Stimulated activated CD8-positive, alpha-beta memory T cell treated with anti-CD3 and anti-CD28 coated beads, Interleukin-12 subunit alpha, Interleukin-12 subunit beta, amount 100 ng/mL, for 1 hour (primary cell): ENCODE results near the gene NFKB2.

ENCODE experiments used
- DNase-seq: peaks from one replicate; pipeline ENCODE4 v3.0.0-alpha.2; 2020; ENCODE audit warnings: low read depth

Gene NFKB2

DNA sequence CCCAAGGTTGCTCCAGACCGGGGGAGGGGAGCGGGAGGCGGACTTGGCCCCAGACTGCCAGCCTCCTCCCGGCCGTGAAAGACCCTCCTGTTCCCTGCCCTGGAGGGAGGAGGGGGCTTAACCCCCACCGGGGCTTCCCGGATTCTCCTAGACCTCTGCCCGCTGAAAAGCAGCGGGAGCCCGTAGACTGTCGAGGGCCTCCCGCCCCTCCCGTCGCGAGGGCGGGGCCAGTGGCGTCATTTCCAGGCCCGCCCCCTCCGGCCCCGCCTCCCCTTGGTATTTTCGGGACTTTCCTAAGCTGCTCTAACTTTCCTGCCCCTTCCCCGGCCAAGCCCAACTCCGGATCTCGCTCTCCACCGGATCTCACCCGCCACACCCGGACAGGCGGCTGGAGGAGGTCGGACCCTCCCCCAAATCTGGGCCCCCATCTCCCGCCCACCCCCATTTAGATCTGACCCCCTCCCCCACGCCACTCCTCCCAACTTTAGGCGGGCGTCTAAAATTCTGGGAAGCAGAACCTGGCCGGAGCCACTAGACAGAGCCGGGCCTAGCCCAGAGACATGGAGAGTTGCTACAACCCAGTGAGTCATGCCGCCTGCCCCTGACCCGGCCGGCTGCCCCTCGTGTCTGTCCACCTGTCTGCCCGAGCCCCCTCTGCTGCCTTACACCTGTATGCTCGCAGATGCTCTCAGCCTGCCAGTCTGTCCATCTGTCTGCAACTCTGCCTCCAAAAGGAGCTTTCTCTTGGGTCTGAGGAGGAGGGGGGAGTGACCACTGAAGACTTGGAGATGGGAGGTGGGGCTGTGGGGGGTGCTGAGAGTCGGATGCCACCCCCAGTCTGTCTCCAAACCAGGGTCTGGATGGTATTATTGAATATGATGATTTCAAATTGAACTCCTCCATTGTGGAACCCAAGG, at the start of gene NFKB2:
NFKB2 (plus strand) TSS at position 306 of the 917 bp plus-strand sequence; CDS start at position 561, 255 bp downstream.
- peak; percentile 83 for DNase-seq

DNA sequence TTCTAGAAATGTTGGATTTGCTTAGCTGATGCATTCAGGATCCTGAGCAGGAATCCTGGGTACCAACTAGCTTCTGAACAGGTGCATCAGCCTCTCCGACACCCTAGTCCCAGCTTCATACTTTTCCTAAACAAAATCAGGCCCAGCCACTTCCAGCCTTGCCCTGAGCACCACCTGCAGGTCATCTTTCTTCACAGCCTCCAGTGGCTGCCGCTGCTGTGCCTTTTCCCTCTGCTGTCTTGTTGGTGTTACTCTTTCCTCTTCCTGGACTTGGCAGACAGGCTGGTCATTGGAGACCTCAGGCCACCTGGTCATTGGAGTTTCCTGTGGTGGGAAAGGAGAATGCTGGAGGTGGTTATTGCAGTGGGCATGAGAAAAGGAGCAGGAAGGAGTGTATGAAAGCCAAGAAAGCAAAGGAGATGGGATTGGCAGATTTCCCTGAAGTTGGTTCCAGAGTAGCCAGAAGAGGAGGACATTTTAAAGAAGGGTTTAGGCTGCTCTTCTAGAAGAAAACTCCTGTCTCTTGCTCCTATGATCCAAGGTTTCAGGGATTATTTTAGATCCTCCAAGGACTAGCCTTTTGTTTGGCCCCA, 48.2 kb upstream of the NFKB2 start:
- DNase-seq: no peak

DNA sequence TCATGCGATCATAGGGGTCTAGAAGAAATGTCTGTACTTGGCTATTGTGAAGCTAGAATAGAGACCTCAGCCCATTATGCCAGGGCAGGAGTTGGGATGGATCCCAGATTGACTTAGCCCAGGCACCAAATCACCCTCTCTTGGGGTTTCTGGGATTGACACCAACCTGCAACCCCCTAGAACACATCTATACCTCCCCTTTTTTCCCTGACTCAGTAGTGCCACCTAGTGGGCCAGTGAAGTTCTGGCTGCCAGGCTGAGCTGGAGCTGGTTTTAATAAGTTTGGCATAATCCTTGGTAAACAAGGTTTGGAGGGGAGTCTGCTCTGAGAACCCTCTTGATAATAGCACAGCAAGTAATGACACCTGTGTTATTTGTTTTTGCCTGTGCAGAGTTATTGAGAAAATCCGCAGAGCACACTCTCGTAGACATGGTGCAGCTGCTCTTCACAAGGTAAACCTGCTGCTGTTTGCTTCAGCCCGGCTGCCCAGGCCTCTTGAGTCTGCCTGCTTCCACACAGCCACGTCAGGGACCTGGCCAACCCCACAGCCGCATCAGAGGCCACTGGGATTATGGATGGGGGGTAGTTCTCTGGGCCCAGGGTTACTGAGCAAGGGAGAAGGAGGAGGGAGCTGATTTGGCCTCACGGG, 43.3 kb upstream of the NFKB2 start:
- DNase-seq: peak; percentile 58

DNA sequence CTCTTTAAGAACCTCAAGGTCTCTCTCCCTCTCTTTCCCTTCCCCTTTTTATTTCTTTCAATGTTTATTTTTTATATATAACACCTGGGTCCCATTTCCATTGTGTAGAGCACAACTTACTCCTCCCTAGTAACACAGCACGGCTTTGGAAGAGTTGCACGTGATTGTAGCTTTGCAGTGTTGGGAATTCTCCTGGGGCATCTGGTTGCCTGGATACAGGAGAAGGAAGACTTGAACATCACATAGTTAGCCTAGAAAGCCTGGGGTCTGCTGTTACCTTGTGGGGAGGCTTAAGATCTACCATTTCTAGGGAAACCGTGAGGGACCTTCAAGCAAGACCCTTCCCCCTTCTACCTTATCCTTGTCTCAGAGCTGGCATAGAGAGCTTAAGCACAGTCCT, 41.1 kb upstream of the NFKB2 start:
- no peak for DNase-seq

DNA sequence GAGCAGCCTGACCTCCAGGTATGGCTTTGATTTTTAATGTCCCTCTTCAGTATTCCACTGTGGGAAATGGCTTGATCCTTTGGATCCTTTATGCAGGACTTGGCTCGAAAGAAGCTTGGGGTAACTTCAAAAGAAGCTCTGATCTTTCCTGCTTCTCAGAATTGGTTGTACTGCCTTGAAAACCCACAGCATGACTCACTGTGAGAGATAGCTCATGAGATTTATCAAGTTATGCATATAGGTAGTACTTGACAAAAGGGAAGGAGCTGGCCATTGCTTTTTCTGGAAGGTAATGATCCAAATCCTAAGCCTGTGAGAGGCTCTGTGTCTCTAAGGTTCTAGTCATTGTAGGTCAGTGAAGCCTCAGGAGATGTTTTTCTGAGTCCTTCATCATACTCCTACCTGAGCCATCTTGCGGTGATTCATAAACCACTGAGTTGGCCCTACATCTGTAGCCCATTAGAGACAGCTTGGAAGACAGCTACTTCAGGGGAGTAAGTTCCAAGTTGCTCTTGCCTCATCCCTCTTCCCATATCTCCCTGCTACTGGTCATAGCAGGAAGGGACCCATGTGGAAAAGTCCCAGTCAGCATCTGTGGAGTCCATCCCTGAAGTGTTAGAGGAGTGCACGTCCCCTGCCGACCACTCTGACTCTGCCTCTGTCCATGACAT, 36.7 kb upstream of the NFKB2 start:
- no peak for DNase-seq

DNA sequence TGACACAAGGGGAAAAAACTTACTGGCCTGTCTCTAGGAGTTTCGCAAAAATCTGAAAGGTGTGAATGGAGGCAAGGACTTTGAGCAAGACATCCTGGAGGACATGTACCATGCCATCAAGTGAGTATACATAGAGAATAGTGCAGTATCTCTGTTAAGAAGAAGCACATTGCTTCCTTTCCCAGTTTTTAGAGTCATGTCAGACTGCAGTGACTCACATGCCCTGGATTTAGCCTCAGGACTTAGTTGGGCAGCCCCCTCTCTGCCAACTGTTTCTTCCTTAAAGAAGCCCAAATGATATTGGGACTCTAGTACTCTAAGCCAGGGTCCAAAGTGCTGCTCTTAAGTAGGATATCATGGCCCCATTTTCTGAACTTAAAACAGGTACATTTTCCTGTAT, 28.1 kb upstream of the NFKB2 start:
- DNase-seq: no peak

DNA sequence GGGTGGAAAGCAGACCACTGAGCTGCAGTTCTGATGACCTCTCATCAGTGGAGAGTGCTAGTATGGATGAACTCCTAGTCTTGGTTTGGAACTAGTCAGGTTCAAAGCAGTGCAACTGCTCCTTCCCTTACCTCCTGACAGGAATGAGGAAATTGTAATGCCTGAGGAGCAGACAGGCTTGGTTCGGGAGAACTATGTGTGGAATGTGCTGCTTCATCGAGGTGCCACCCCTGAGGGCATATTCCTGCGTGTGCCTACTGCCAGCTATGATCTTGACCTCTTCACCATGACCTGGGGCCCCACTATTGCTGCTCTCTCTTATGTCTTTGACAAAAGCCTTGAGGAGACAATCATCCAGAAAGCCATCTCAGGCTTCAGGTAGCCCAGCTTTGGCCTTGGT, 27.4 kb upstream of the NFKB2 start:
- DNase-seq: no peak

DNA sequence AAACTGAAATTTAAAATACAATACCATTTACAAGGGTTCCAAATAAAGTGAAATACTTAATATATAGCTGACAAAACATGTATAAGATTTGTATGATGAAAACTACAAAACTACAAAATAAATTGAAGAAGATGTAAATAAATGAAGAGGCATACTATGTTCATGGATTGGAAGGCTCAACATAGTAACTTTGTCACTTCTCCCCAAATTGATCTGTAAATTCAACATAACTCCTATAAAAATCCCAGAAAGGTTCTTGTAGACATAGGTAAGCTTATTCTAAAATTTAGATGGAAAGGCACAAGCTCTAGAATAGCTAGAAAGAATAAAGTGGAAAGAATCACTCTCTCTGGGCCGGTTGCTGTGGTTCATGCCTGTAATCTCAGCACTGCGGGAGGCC, 24.2 kb upstream of the NFKB2 start:
- no peak for DNase-seq

DNA sequence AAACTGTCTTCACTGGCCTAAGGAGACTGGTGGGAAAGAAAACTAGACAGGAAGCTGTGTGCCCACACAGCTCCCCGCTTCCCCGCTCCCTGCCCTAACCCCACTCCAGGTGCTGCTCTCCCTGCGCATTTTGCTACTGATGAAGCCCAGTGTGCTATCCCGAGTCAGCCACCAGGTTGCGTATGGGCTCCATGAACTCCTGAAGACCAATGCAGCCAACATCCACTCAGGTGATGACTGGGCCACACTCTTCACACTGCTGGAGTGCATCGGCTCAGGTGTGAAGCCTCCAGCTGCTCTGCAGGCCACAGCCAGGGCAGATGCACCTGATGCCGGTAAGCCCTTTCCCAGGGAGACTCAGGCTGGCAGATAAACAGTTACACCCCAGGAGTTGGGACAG, 20.3 kb upstream of the NFKB2 start:
- DNase-seq: no peak

DNA sequence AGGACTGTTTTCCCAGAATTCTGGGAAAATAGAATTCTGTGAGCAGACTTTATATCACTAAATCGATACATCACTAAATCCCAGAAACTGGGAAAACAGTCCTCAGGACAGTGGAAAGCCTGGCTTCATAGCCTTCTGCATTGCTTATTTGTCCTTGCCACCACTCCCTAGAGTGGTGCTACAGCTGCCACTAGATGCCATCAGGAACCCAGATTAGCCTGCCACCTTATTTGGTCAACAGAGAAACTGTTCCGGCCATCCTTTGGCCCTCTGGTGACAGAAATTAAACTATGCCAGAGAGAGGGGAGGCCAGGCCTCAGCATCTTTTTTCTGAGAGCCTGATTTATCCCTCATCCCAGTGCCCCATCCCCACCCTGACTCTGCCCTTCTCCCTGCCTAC, 19.6 kb upstream of the NFKB2 start:
- no peak for DNase-seq

DNA sequence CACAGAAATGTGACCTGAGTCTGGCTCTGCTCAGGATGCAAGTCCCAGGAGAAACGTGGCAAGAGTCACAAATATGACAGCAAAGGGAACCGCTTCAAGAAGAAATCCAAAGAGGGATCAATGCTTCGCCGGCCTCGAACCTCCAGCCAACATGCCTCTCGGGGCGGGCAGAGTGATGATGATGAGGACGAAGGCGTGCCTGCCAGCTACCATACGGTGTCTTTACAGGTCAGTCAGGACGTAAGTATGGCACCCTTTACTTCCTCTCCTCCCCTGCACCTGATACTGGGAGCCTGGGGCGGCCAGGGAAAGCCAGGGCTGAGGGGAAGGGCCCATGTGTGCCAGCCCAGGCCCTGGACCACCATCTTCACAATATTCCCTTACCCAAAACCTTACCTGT, 18.6 kb upstream of the NFKB2 start:
- DNase-seq: no peak

DNA sequence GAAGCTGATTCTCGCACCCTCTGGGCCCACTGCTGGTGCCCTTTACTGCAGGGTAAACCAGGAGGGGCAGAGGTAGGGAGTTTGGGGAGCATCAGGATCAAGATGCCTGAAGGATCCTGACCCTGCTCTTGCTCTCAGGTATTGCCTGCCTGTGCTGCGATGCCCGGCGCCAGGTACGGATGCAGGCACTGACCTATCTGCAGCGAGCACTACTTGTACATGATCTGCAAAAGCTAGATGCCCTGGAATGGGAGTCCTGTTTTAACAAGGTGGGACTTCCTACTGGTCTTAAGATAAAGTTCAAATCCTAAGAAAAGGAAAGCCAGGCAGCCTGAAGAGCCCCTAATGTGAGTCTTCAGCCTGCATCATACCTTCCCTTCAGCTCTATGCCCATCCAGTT, 16.1 kb upstream of the NFKB2 start:
- no peak for DNase-seq

DNA sequence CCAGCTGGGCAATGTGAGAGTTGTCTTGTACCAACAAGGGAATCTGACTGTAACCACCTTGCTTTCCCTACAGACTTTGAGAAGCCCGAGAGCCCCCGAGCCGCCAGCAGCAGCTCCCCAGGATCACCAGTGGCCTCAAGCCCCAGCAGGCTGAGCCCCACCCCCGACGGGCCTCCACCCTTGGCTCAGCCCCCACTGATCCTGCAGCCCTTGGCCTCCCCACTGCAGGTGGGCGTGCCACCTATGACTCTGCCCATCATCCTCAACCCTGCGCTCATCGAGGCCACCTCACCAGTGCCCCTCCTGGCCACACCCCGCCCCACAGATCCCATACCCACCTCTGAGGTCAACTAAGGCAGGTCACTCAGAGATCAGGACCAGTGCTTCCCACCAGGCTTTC, 13.5 kb upstream of the NFKB2 start:
- DNase-seq: no peak

DNA sequence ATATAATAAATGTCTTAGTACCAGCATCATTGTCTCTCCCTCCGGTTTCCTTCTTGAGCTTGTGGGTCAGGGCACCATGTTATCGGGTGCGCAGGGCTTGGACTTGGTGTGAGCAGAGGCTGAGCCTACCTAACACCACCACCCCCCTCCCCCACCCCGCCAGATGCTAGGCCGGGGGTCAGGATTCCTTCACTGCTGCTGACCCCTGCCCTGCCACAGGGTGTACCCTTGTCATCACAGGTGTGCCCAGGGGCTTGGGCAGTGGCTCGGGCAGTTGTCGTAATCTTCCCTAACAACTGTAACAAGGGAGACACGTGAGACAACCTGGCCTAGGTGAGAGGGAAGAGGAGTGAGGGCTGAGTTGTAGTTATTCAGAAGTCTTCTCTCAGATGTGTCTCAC, 12.6 kb upstream of the NFKB2 start:
- DNase-seq: no peak

DNA sequence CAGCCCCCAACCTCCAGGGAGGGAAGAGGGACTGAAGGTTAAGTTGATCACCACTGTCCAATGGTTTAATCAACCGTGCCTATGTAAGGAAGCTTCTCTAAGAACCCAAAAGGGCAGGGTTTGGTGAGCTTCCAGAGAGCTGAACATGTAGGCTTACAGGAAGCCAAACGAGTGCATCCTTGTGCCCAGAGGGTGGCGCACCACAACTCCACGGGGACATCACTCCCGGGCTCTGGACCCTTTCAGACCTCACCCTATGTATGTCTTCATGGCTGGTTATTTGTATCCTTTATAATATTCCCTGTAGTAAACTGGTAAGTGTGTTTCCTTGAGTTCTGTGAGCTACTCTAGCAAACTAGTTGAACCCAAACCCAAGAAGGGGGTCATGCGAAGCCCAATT, 11.5 kb upstream of the NFKB2 start:
- DNase-seq: no peak

DNA sequence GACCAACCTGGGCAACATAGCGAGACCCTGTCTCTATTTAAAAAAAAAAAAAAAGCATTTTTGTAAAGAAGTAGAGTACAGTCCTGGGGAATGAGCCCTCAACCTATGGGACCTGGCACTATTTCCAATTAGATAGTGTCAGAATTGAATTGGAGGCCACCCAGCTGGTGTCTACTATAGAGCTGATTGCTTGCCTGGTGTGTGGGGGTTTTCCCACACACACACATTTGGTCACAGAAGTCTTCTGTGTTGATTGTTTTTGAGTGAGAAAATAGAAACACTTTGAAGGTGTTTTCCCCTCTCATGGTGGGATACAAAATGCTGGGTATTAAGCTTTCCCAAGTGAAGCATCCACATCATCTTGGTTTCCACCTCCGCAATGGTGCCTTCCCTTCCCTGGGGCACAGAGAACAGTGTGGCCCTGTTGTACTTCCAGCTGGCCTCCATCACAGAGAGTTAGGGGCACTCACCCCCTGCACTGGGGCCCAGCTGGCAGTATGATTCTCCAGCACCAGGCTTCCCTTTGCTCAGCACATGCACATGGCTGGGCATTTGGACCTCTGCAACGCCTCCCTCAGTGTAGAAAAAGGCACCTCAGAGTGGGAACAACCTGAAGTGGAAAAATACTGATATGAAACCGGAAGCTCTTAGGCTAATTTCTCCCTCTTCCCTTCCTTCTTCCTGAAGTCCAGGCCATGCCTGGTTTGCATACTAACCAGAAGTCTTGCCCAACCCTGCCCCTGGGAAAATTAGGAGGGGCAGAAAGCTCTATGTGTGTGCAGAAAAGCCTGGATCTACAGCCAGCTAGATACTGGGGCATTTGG, 10.7 kb upstream of the NFKB2 start:
- DNase-seq: no peak

DNA sequence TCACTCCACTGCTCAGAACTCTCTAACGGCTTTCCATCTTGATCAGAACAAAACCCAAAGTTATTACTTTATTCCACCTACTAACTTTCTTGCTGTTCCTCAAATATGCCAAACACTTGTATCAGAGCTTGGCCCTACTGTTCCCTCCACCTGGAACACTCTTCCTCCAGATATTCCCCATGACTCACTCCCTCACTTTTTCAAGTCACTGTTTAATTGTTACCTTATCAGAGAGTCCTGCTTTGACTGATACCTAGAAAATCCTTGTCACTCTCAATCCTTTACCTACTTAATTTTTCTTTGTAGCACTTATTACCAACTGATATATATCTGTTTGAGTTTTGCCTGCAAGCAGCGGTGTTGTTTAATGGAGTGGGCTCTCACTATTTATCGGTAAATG, 5.6 kb upstream of the NFKB2 start:
- no peak for DNase-seq

DNA sequence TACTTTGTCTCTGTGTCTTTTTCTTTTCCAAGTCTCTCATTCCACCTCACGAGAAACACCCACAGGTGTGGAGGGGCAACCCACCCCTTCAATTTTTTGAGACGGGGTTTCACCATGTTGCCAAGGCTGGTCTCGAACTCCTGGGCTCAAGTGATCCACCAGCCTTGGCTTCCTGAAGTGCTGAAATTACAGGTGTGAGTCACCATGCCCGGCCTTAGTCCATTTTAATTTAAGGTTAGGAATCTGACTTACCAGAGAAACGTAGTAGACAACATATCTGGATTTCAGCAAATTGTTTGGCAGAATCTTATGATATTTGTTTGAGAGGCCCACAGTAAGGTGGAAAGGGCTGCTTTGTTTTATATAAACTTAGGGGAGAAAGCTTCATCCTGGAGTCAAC, 3.2 kb upstream of the NFKB2 start:
- no peak for DNase-seq

DNA sequence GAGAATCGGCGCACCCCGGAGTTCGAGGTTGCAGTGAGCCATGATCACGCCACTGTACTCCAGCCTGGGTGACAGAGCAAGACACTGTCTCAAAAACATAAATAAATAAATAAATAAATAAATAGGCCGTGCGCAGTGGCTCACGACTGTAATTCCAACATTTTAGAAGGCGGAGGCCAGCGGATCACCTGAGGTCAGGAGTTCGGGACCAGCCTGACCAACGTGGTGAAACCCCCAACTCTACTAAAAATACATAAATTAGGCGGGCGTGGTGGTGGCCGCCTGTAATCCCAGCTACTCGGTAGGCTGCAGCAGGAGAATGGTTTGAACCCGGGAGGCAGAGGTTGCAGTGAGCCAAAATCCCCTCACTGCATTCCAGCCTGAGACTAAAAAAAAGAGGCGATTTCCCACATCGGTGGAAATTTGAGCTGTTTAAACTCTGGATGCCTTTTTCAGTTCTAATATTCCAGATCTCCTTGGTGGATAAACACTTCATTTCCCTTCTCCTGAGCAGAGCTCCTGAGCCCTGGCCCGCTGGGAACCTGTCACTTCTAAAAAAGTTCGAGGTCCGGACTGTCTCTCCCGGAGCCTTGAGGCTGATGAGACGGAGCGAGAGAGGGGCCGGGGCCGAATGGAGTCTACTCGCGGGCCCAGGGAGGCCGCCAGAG, 2.0 kb upstream of the NFKB2 start:
- no peak for DNase-seq

DNA sequence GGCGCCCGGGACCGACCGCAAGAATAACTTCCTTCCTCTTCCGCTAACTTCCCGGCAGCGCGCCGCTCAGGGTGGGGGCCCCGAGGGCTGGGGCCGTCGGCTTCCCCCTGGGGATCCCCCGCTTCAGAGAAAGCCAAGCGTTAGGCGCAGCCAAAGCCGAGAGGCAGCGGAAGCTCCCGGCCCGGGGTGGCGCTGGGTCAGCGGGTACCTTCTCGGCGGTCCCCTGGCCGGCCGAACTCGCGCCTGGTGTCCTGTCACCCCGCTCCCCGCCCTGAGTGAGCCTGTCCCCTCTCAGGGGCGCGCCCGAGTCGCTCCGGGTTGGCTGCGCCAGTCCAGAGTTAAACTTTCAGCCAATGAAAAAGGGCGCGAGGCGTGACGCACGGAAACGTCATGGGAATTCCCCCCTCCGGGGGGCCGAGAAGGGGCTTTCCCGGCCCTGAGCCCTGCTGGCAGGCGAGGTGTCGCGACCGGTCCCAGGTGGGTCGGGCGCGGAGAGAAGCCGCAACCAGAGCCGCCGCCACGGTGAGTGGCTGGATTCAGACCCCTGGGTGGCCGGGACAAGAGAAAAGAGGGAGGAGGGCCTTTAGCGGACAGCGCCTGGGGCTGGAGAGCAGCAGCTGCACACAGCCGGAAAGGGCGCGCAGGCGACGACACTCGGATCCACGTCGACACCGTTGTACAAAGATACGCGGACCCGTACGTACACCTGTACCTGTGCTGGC, 1.3 kb upstream of the NFKB2 start:
- DNase-seq: peak; percentile 100
